Activated T-cell treated with anti-CD3 and anti-CD28 coated beads, Interleukin-2, amount 50 U/mL, for 24 hours (primary cell): ENCODE data around the gene NBL1.

Source experiments
- DNase-seq: peaks from one replicate; pipeline ENCODE4 v3.0.0-alpha.2; 2020
- H3K27ac Mint-ChIP-seq: 2 replicates; pipeline ENCODE4 v1.8.0; 2020; ENCODE audit warnings: mild to moderate bottlenecking, mixed read lengths
- H3K27me3 Mint-ChIP-seq: 2 replicates; pipeline ENCODE4 v1.8.0; 2020; ENCODE audit warnings: mixed read lengths
- H3K36me3 Mint-ChIP-seq: 2 replicates; pipeline ENCODE4 v1.8.0; 2020; ENCODE audit warnings: low read depth, mixed read lengths
- H3K4me1 Mint-ChIP-seq: 2 replicates; pipeline ENCODE4 v1.8.0; 2020; ENCODE audit warnings: low read depth, mixed read lengths
- H3K4me3 Mint-ChIP-seq: 2 replicates; pipeline ENCODE4 v1.8.0; 2020; ENCODE audit warnings: mild to moderate bottlenecking, moderate library complexity, mixed read lengths
- H3K9me3 Mint-ChIP-seq: 2 replicates; pipeline ENCODE4 v1.8.0; 2020; ENCODE audit warnings: mixed read lengths

NBL1 gene

GRCh38 chr1:19647643-19648042, 3.5 kb downstream of the NBL1 start:
- H3K4me3 Mint-ChIP-seq, result no peak overlapping the region
- H3K4me1 Mint-ChIP-seq, result peaks cover 38% of the 10 kb centered on the region
- H3K27ac Mint-ChIP-seq, result no peak overlapping the region
- peaks cover 20% of the 10 kb centered on the region for H3K27me3 Mint-ChIP-seq
- no peak for DNase-seq
- peaks cover 3% of the 10 kb centered on the region for H3K36me3 Mint-ChIP-seq
- no peaks in the 10 kb centered on the region for H3K9me3 Mint-ChIP-seq

- peaks cover 35% of the 10 kb centered on the region for H3K4me1 Mint-ChIP-seq
- peaks cover 14% of the 10 kb centered on the region for H3K27me3 Mint-ChIP-seq
- no peaks in the 10 kb centered on the region for H3K9me3 Mint-ChIP-seq
- peaks cover 3% of the 10 kb centered on the region for H3K36me3 Mint-ChIP-seq
- H3K4me3 Mint-ChIP-seq, result no peak overlapping the region
- no peak for DNase-seq
- no peak overlapping the region for H3K27ac Mint-ChIP-seq
Measured at GRCh38 chr1:19648239-19648638, 4.1 kb downstream of the NBL1 start.

GRCh38 chr1:19648689-19649088, 4.6 kb downstream of the NBL1 start:
- no peaks in the 10 kb centered on the region for H3K9me3 Mint-ChIP-seq
- DNase-seq, result no peak
- no peak overlapping the region for H3K4me3 Mint-ChIP-seq
- peaks cover 33% of the 10 kb centered on the region for H3K4me1 Mint-ChIP-seq
- no peak overlapping the region for H3K27ac Mint-ChIP-seq
- peaks cover 3% of the 10 kb centered on the region for H3K36me3 Mint-ChIP-seq
- H3K27me3 Mint-ChIP-seq, result peaks cover 9% of the 10 kb centered on the region

- H3K4me1 Mint-ChIP-seq, result peaks cover 31% of the 10 kb centered on the region
- DNase-seq, result no peak
- peaks cover 5% of the 10 kb centered on the region for H3K27me3 Mint-ChIP-seq
- no peak overlapping the region for H3K27ac Mint-ChIP-seq
- no peaks in the 10 kb centered on the region for H3K9me3 Mint-ChIP-seq
- no peak overlapping the region for H3K4me3 Mint-ChIP-seq
- no peaks in the 10 kb centered on the region for H3K36me3 Mint-ChIP-seq
Measured at GRCh38 chr1:19650416-19651140, 6.5 kb downstream of the NBL1 start.

- peak; percentile 57 for DNase-seq
- Mint-ChIP-seq H3K36me3 (no peaks in the 10 kb centered on the region), H3K4me3 (no peak overlapping the region), H3K9me3 (no peaks in the 10 kb centered on the region), H3K4me1 (peaks cover 26% of the 10 kb centered on the region), H3K27ac (no peak overlapping the region), H3K27me3 (no peaks in the 10 kb centered on the region)
Measured at GRCh38 chr1:19651141-19651737, 7.1 kb downstream of the NBL1 start.

GRCh38 chr1:19654386-19654785, 10.3 kb downstream of the NBL1 start:
- DNase-seq, result no peak
- Mint-ChIP-seq H3K27ac (no peak overlapping the region), H3K9me3 (no peaks in the 10 kb centered on the region), H3K27me3 (no peaks in the 10 kb centered on the region), H3K36me3 (no peaks in the 10 kb centered on the region), H3K4me3 (no peak overlapping the region), H3K4me1 (peaks cover 16% of the 10 kb centered on the region)

- DNase-seq, result no peak
- Mint-ChIP-seq H3K9me3 (no peaks in the 10 kb centered on the region), H3K4me3 (no peak overlapping the region), H3K4me1 (peaks cover 21% of the 10 kb centered on the region), H3K36me3 (no peaks in the 10 kb centered on the region), H3K27ac (no peak overlapping the region), H3K27me3 (no peaks in the 10 kb centered on the region)
Measured at GRCh38 chr1:19654886-19655717, 11.0 kb downstream of the NBL1 start.

GRCh38 chr1:19655718-19656080, 11.6 kb downstream of the NBL1 start:
- Mint-ChIP-seq H3K9me3 (no peaks in the 10 kb centered on the region), H3K4me1 (peaks cover 17% of the 10 kb centered on the region), H3K4me3 (no peak overlapping the region), H3K36me3 (no peaks in the 10 kb centered on the region), H3K27me3 (no peaks in the 10 kb centered on the region), H3K27ac (no peak overlapping the region)
- no peak for DNase-seq

GRCh38 chr1:19656134-19656779, 12.1 kb downstream of the NBL1 start:
- Mint-ChIP-seq H3K27me3 (no peaks in the 10 kb centered on the region), H3K27ac (no peak overlapping the region), H3K4me1 (peaks cover 17% of the 10 kb centered on the region), H3K4me3 (no peak overlapping the region), H3K9me3 (no peaks in the 10 kb centered on the region), H3K36me3 (no peaks in the 10 kb centered on the region)
- DNase-seq, result no peak

- DNase-seq, result no peak
- no peaks in the 10 kb centered on the region for H3K36me3 Mint-ChIP-seq
- peaks cover 16% of the 10 kb centered on the region for H3K4me1 Mint-ChIP-seq
- H3K9me3 Mint-ChIP-seq, result no peaks in the 10 kb centered on the region
- H3K27me3 Mint-ChIP-seq, result peaks cover 2% of the 10 kb centered on the region
- no peak overlapping the region for H3K27ac Mint-ChIP-seq
- H3K4me3 Mint-ChIP-seq, result no peak overlapping the region
Measured at GRCh38 chr1:19656780-19657466, 12.8 kb downstream of the NBL1 start.

GRCh38 chr1:19657511-19657910, 13.4 kb downstream of the NBL1 start:
- Mint-ChIP-seq H3K27me3 (peaks cover 2% of the 10 kb centered on the region), H3K27ac (no peak overlapping the region), H3K9me3 (no peaks in the 10 kb centered on the region), H3K4me3 (no peak overlapping the region), H3K4me1 (peaks cover 16% of the 10 kb centered on the region), H3K36me3 (no peaks in the 10 kb centered on the region)
- DNase-seq, result no peak

- DNase-seq, result no peak
- no peak overlapping the region for H3K27ac Mint-ChIP-seq
- no peak overlapping the region for H3K4me3 Mint-ChIP-seq
- no peaks in the 10 kb centered on the region for H3K9me3 Mint-ChIP-seq
- H3K4me1 Mint-ChIP-seq, result peaks cover 16% of the 10 kb centered on the region
- H3K27me3 Mint-ChIP-seq, result peaks cover 8% of the 10 kb centered on the region
- no peaks in the 10 kb centered on the region for H3K36me3 Mint-ChIP-seq
Measured at GRCh38 chr1:19658186-19658585, 14.1 kb downstream of the NBL1 start.

GRCh38 chr1:19661721-19662228, 17.7 kb downstream of the NBL1 start:
- Mint-ChIP-seq H3K27ac (no peak overlapping the region), H3K4me3 (no peak overlapping the region), H3K36me3 (no peaks in the 10 kb centered on the region), H3K27me3 (peaks cover 30% of the 10 kb centered on the region), H3K9me3 (no peaks in the 10 kb centered on the region), H3K4me1 (peaks cover 19% of the 10 kb centered on the region)
- no peak for DNase-seq

GRCh38 chr1:19662313-19662712, 18.2 kb downstream of the NBL1 start:
- no peak overlapping the region for H3K27ac Mint-ChIP-seq
- H3K4me1 Mint-ChIP-seq, result peaks cover 19% of the 10 kb centered on the region
- H3K9me3 Mint-ChIP-seq, result no peaks in the 10 kb centered on the region

More at GRCh38 chr1:19662313-19662712, 18.2 kb downstream of the NBL1 start:
- Mint-ChIP-seq H3K4me3 (no peak overlapping the region), H3K27me3 (peaks cover 35% of the 10 kb centered on the region), H3K36me3 (no peaks in the 10 kb centered on the region)
- DNase-seq, result no peak
